HG02759 (cell line): ENCODE data around the gene ZNF827.

Experiments
- ATAC-seq: cut with Tn5 transposase; IDR thresholded peaks from one replicate; pipeline ENCODE4 v1.9.1; 2021; ENCODE audit warnings: mild to moderate bottlenecking, moderate library complexity; ENCODE audit not compliant: unreplicated experiment

ZNF827 gene

DNA sequence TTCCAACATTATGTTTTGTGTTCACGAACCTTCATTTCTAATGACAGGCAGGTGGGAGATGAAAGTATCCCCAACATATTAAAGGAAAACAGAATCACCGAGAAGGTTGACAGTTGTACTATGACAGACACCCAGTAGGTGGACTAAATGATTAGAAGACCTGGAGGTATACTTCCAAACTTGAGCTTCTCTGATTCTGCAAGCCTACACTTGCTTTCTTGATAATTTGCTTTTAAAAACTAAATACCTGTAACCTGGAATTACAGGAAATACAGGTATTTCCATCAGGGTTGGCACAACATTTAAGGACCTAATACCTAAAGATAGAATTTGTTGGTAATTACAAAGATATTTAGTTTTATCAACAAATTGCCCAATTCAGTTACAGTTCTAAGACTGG is 215.3 kb downstream of the ZNF827 start:
- no peak for ATAC-seq

DNA sequence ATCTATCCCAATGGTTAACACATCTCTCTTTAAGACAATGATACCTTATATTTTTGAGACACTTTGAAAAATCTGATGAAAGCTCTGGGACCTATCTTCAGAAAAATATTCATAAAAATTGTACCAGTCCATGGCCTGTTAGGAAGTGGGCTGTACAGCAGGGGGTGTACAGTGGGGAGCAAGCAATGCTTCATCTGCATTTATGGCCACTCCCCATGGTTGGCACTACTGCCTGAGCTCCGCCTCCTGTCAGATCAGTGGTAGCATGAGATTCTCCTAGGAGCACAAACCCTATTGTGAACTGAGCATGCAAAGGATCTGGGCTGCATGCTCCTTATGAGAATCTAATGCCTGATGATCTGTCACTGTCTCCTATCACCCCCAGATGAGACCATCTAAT is 216.1 kb downstream of the ZNF827 start:
- ATAC-seq, result no peak

DNA sequence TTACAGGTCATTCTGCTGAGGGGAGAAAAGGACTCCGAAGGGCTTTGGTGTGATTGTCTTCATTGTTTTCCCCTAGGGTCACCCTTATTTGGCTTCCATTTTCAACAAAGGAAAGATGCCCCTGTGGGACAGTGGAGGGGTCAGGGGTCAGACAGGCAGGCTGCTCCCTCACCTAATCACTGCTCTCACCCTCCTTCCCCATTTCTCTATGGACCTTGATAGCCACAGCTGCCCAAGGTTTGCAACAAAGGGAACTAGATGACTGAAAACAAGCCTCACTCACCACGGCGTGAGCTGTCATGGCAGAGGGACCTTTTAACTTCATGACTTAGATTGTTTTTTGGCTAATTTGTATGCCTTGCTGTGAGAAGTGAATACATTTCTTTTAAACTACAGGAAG is 218.0 kb downstream of the ZNF827 start:
- peak; percentile 40 for ATAC-seq

DNA sequence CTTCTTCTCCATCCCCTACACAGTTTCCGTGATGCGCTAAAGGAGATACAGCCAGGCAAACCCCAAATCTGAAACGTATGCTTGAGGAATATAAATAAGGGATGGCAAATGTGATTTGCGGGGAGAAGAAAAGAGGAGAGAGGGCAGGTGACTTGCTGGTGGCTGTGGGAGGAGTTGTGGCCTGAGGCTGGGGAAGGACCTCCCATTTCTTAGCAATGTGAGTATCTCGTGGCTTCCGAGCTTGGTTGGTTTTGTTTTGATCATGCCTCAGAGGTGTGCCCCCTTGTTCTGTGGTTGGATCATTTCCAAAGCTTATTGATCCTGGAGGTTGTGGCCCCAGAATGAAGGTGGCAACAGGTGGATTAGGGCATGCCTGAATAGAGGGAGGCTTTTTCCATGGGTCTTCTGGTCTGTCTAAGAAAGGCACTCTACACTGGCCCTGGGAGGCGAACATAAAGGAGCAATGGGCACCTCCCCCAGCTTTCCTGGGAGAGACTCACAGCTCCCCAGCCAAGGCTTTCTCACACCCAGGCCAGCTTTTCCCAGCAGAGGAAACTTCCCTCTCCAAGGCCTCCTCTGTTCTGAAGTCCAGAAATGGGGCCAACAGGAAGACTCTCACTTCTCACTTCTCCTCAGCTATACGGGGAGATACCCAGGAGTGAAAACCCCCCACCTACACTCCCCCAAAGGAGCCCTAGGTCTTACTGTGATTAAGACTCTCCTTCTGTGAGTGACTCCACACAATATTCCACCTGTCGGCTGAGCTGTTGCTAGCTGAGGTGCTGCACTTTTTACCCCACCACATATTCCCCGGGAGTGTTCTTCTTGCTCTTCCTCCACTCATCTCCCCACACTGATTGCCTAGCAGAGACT is 218.6 kb downstream of the ZNF827 start:
- peak; percentile 86 for ATAC-seq

DNA sequence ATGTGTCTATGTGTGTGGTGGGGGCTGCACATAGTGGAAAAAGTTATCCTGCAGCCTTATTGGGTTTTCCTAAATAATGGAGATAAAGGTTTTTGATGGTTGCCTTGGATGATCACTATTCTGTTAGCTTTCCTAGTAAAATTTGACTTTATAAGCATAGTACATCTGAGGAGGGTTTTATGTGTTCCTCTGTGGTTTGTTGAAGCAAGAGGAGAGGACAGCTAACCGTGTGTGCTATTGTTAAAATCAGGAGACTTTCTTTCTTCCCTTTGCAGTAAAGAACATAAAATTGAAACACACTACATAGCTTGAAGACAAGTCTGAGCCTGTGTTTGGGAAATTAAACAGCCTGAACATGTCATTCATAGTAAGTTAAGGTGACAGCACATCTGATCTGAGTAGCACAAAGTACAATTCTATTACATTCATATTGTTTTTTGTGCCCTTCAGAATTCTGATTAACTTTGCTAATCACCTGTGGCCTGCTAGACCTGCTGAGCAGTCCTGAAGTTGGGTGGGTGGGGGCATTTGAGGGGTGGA is 221.9 kb downstream of the ZNF827 start:
- ATAC-seq, result no peak

DNA sequence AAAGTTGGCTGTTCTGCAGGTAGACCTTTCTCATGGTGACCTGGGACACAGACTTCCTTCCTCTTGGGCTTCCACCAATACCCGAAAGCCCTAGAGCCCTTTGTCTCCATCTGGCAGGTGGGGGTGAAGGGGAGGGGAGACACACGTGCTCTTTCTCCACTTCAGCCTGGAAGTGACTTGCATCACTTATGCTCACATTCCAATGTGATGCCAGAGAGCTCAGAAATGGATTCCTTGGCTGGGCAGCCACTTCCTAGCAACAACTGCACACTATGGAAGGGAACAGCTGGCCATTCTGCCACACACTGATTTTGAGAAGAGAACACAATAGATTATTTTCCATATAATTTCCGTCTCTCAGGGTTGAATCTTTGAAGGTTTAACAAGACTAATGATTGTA is 222.4 kb downstream of the ZNF827 start:
- ATAC-seq, result no peak

DNA sequence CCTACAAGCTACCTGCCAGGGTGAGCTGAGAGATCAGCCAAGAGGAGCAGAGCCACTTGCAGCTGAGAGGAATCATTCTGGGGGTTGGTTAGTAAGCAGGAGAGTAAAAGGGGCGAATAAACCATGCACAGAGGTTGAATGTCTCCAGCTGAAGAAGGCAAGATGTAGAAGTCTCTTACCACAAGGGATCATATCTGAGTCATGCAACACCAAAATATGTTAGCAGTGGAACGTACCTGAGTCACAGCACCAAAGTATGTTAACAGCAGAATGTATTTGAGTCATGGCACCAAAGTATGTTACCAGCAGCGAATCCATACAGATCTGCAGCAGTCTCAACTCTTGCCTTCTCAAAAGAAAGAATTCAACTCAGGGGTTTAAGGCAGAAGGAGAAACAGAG is 228.8 kb downstream of the ZNF827 start:
- ATAC-seq, result peak; percentile 55

DNA sequence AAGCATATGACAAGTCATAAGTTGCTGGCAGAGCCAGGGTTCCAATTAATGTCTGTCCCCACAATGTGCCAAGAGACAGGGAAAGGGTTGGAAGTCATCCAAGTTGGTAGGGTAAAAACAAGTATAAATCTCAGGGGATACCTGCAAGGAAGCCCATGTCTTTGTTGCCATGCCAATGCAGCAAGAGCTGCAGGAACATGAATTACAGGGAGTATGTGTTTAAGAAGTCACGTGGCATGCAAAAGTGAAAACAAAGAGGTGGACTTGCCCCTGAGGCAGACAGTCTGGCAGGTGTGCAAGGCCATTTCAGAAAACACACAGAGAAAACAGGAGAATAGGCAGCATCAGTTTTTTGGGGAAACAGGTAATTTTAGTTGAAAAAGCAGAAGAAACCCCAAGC is 229.3 kb downstream of the ZNF827 start:
- no peak for ATAC-seq
